SK-N-SH (cell line): Measurements from ENCODE around the gene MAPKBP1.

Experiments used
- CTCF ChIP-seq: fragments of 200-600 bp; sonication (generic); IDR thresholded peaks from 2 replicates; pipeline ENCODE4 v1.6.1; 2017; ENCODE audit warnings: antibody characterized with exemption, mild to moderate bottlenecking, moderate library complexity
- EZH2phosphoT487 ChIP-seq: fragments of 200-600 bp; sonication (generic); IDR thresholded peaks from 2 replicates; pipeline ENCODE4 v1.6.1; 2017; ENCODE audit warnings: low read depth, mixed run types, mild to moderate bottlenecking, antibody characterized with exemption, moderate library complexity, borderline replicate concordance
- FOSL2 ChIP-seq: IDR thresholded peaks from 2 replicates; pipeline ENCODE4 v1.4.0; 2012; ENCODE audit warnings: low read depth, mild to moderate bottlenecking, moderate library complexity, borderline replicate concordance
- MXI1 ChIP-seq: IDR thresholded peaks from 2 replicates; pipeline ENCODE4 v1.6.1; 2012; ENCODE audit warnings: mild to moderate bottlenecking, low read depth, low read length, improper control_type of control experiment
- POLR2AphosphoS5 ChIP-seq: IDR thresholded peaks from 2 replicates; pipeline ENCODE4 v1.6.1; 2012; ENCODE audit warnings: low read depth, low read length
- RAD21 ChIP-seq: IDR thresholded peaks from 2 replicates; pipeline ENCODE4 v1.6.1; 2012; ENCODE audit warnings: mild to moderate bottlenecking, low read length
- RCOR1 ChIP-seq: fragments of 150-350 bp; IDR thresholded peaks from 2 replicates; pipeline ENCODE4 v1.6.1; 2017; ENCODE audit warnings: antibody characterized with exemption, low read length
- RFX5 ChIP-seq: IDR thresholded peaks from 2 replicates; pipeline ENCODE4 v1.6.1; 2012; ENCODE audit warnings: mild to moderate bottlenecking, improper control_type of control experiment, low read length
- SMC3 ChIP-seq: IDR thresholded peaks from 2 replicates; pipeline ENCODE4 v1.6.1; 2012; ENCODE audit warnings: low read depth, low read length, improper control_type of control experiment
- TAF1 ChIP-seq: IDR thresholded peaks from 2 replicates; pipeline ENCODE4 v1.6.1; 2012; ENCODE audit warnings: low read depth, mild to moderate bottlenecking, low read length, moderate library complexity, borderline replicate concordance
- YY1 ChIP-seq: IDR thresholded peaks from 2 replicates; pipeline ENCODE4 v1.4.0; 2012; ENCODE audit warnings: low read depth, mild to moderate bottlenecking

GRCh38 chr15:41860049-41860828 is 86.0 kb downstream of the MAPKBP1 start:
- no peak for TF ChIP-seq EZH2phosphoT487
- no peak for TF ChIP-seq RAD21
- no peak for TF ChIP-seq YY1
- TF ChIP-seq TAF1 = no peak
- no peak for TF ChIP-seq RFX5
- no peak for TF ChIP-seq POLR2AphosphoS5
- TF ChIP-seq CTCF = no peak
- no peak for TF ChIP-seq FOSL2
- no peak for TF ChIP-seq RCOR1
- no peak for TF ChIP-seq MXI1
- no peak for TF ChIP-seq SMC3
